Measurements from ENCODE around the gene UPK3BL2. TPM values are rescaled to one million over a fixed set of nuclear protein-coding genes. Genes with fewer than 3 reads are reported as not detected.
"Not testable (repeated sequence)": the region's sequence is repeated elsewhere in the genome, so short reads cannot be mapped to it uniquely, and the experiment has no call there.

UPK3BL2 gene
- total and polyA plus RNA-seq, 2 of the 13 experiments (the other 11 are each of a cell fraction or from before 2014, with no cell fraction given): 2.4 to 8.9 TPM

- CTCF ChIA-PET (ENCODE audit: low intra/inter-chr PET ratio, low total read pairs); FAIRE-seq; H3K9ac ChIP-seq (ENCODE audit: insufficient read depth, low read depth, low read length); H3K36me3 ChIP-seq (replicated peaks in 1 of 2; ENCODE audit: control insufficient read depth in 1 of 2, insufficient read depth in 2 of 2, low read length in 2 of 2); POLR2A ChIA-PET; H3K4me1 ChIP-seq (ENCODE audit: insufficient read depth, low read length); H3K9me3 ChIP-seq (ENCODE audit: low read length); DNase-seq (ENCODE audit: low spot score); H3K79me2 ChIP-seq (ENCODE audit: insufficient read depth, low read length); intact Hi-C loops (cut with micrococcal nuclease; ENCODE audit: unreplicated experiment); H3K4me2 ChIP-seq (ENCODE audit: low read depth, low read length); in situ Hi-C loops (cut with HindIII; ENCODE audit: extremely low pct_ligation_motif_present, low pct_unique_long_range_greater_than_20kb); H3K4me3 ChIP-seq (replicated peaks in 1 of 3; ENCODE audit: insufficient read depth in 1 of 3, low read depth in 2 of 3, low read length in 3 of 3); H3K27me3 ChIP-seq (ENCODE audit: control insufficient read depth in 1 of 2, insufficient read depth in 2 of 2, low read length in 2 of 2); BruUV-seq (replicated peaks); H4K20me1 ChIP-seq (ENCODE audit: insufficient read depth, low read length); H2AFZ ChIP-seq (ENCODE audit: low read length); H3K27ac ChIP-seq (ENCODE audit: extremely low read length, insufficient read depth, low read length): not testable (repeated sequence)
- ATAC-seq: peak; percentile 3
- no CpG with 5 or more reads among the region's 67 CpGs for WGBS (ENCODE audit: low lambda C conversion rate)
These were observed 48.9 kb downstream of the UPK3BL2 start for GRCh38 chr7:102494473-102495149.

DNA sequence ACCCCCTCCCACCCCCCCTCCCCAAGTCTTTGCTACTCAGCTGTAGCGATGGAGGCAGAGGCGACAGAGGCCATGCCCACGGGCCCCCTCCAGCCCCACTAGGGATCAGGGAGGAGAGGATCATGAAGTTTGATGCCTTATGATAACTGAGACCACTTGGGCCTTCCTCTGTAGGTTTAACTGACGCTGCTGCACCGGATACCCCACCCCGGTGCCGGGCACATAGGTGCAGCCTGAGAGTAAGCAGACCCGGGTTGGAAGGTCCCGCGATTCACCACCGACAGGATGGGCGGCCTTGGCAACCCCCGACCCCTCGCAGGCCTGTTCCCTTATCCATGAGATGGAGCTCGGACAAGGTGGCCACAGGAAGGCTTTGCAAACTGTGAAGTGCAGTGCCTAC is 49.5 kb downstream of the UPK3BL2 start:
- H3K4me3 ChIP-seq (replicated peaks in 1 of 3; ENCODE audit: insufficient read depth in 1 of 3, low read depth in 2 of 3, low read length in 3 of 3); H2AFZ ChIP-seq (ENCODE audit: low read length); BruUV-seq (replicated peaks); H4K20me1 ChIP-seq (ENCODE audit: insufficient read depth, low read length); H3K36me3 ChIP-seq (replicated peaks in 1 of 2; ENCODE audit: control insufficient read depth in 1 of 2, insufficient read depth in 2 of 2, low read length in 2 of 2); POLR2A ChIA-PET; intact Hi-C loops (cut with micrococcal nuclease; ENCODE audit: unreplicated experiment); H3K9ac ChIP-seq (ENCODE audit: insufficient read depth, low read depth, low read length); ATAC-seq; H3K27ac ChIP-seq (ENCODE audit: extremely low read length, insufficient read depth, low read length); H3K27me3 ChIP-seq (ENCODE audit: control insufficient read depth in 1 of 2, insufficient read depth in 2 of 2, low read length in 2 of 2); H3K4me1 ChIP-seq (ENCODE audit: insufficient read depth, low read length); CTCF ChIA-PET (ENCODE audit: low intra/inter-chr PET ratio, low total read pairs); H3K4me2 ChIP-seq (ENCODE audit: low read depth, low read length); H3K9me3 ChIP-seq (ENCODE audit: low read length); H3K79me2 ChIP-seq (ENCODE audit: insufficient read depth, low read length); DNase-seq (ENCODE audit: low spot score); FAIRE-seq; in situ Hi-C loops (cut with HindIII; ENCODE audit: extremely low pct_ligation_motif_present, low pct_unique_long_range_greater_than_20kb): not testable (repeated sequence)
- no CpG with 5 or more reads among the region's 15 CpGs for WGBS (ENCODE audit: low lambda C conversion rate)

- H2AFZ ChIP-seq (ENCODE audit: low read length); H3K9ac ChIP-seq (ENCODE audit: insufficient read depth, low read depth, low read length); H3K27me3 ChIP-seq (ENCODE audit: control insufficient read depth in 1 of 2, insufficient read depth in 2 of 2, low read length in 2 of 2); H3K79me2 ChIP-seq (ENCODE audit: insufficient read depth, low read length); DNase-seq (ENCODE audit: low spot score); H4K20me1 ChIP-seq (ENCODE audit: insufficient read depth, low read length); CTCF ChIA-PET (ENCODE audit: low intra/inter-chr PET ratio, low total read pairs); H3K4me2 ChIP-seq (ENCODE audit: low read depth, low read length); intact Hi-C loops (cut with micrococcal nuclease; ENCODE audit: unreplicated experiment); H3K27ac ChIP-seq (ENCODE audit: extremely low read length, insufficient read depth, low read length); H3K36me3 ChIP-seq (replicated peaks in 1 of 2; ENCODE audit: control insufficient read depth in 1 of 2, insufficient read depth in 2 of 2, low read length in 2 of 2); POLR2A ChIA-PET; FAIRE-seq; H3K4me3 ChIP-seq (replicated peaks in 1 of 3; ENCODE audit: insufficient read depth in 1 of 3, low read depth in 2 of 3, low read length in 3 of 3); in situ Hi-C loops (cut with HindIII; ENCODE audit: extremely low pct_ligation_motif_present, low pct_unique_long_range_greater_than_20kb); H3K4me1 ChIP-seq (ENCODE audit: insufficient read depth, low read length); H3K9me3 ChIP-seq (ENCODE audit: low read length); BruUV-seq (replicated peaks): not testable (repeated sequence)
- WGBS (ENCODE audit: low lambda C conversion rate): no CpG with 5 or more reads among the region's 33 CpGs
- ATAC-seq: peak; percentile 66
These were observed 50.1 kb downstream of the UPK3BL2 start for GRCh38 chr7:102493220-102493935.

- H3K9ac ChIP-seq (ENCODE audit: insufficient read depth, low read depth, low read length); DNase-seq (ENCODE audit: low spot score); H3K9me3 ChIP-seq (ENCODE audit: low read length); CTCF ChIA-PET (ENCODE audit: low intra/inter-chr PET ratio, low total read pairs); H3K79me2 ChIP-seq (ENCODE audit: insufficient read depth, low read length); POLR2A ChIA-PET; H3K4me2 ChIP-seq (ENCODE audit: low read depth, low read length); H3K27me3 ChIP-seq (ENCODE audit: control insufficient read depth in 1 of 2, insufficient read depth in 2 of 2, low read length in 2 of 2); BruUV-seq (replicated peaks); intact Hi-C loops (cut with micrococcal nuclease; ENCODE audit: unreplicated experiment); in situ Hi-C loops (cut with HindIII; ENCODE audit: extremely low pct_ligation_motif_present, low pct_unique_long_range_greater_than_20kb); H3K36me3 ChIP-seq (replicated peaks in 1 of 2; ENCODE audit: control insufficient read depth in 1 of 2, insufficient read depth in 2 of 2, low read length in 2 of 2); H3K4me3 ChIP-seq (replicated peaks in 1 of 3; ENCODE audit: insufficient read depth in 1 of 3, low read depth in 2 of 3, low read length in 3 of 3); H4K20me1 ChIP-seq (ENCODE audit: insufficient read depth, low read length); H2AFZ ChIP-seq (ENCODE audit: low read length); H3K4me1 ChIP-seq (ENCODE audit: insufficient read depth, low read length); H3K27ac ChIP-seq (ENCODE audit: extremely low read length, insufficient read depth, low read length): not testable (repeated sequence)
- 77% methylated on average over 2 of the region's 12 CpGs for WGBS (ENCODE audit: low lambda C conversion rate)
- peak; percentile 52 for FAIRE-seq
- ATAC-seq: peak; percentile 94
These were observed 52.9 kb downstream of the UPK3BL2 start for GRCh38 chr7:102490529-102491075.

Measured in HepG2 (cell line).